LoVo (cell line): Measurements from ENCODE around the gene SEMA6C.
"Not testable (repeated sequence)": the region's sequence is repeated elsewhere in the genome, so short reads cannot be mapped to it uniquely, and the experiment has no call there.

Experiments
- DNase-seq: peaks from one replicate; pipeline ENCODE4 v3.0.0-alpha.2; 2016; ENCODE audit warnings: low spot score

SEMA6C gene, protein sequence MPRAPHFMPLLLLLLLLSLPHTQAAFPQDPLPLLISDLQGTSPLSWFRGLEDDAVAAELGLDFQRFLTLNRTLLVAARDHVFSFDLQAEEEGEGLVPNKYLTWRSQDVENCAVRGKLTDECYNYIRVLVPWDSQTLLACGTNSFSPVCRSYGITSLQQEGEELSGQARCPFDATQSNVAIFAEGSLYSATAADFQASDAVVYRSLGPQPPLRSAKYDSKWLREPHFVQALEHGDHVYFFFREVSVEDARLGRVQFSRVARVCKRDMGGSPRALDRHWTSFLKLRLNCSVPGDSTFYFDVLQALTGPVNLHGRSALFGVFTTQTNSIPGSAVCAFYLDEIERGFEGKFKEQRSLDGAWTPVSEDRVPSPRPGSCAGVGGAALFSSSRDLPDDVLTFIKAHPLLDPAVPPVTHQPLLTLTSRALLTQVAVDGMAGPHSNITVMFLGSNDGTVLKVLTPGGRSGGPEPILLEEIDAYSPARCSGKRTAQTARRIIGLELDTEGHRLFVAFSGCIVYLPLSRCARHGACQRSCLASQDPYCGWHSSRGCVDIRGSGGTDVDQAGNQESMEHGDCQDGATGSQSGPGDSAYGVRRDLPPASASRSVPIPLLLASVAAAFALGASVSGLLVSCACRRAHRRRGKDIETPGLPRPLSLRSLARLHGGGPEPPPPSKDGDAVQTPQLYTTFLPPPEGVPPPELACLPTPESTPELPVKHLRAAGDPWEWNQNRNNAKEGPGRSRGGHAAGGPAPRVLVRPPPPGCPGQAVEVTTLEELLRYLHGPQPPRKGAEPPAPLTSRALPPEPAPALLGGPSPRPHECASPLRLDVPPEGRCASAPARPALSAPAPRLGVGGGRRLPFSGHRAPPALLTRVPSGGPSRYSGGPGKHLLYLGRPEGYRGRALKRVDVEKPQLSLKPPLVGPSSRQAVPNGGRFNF

DNA sequence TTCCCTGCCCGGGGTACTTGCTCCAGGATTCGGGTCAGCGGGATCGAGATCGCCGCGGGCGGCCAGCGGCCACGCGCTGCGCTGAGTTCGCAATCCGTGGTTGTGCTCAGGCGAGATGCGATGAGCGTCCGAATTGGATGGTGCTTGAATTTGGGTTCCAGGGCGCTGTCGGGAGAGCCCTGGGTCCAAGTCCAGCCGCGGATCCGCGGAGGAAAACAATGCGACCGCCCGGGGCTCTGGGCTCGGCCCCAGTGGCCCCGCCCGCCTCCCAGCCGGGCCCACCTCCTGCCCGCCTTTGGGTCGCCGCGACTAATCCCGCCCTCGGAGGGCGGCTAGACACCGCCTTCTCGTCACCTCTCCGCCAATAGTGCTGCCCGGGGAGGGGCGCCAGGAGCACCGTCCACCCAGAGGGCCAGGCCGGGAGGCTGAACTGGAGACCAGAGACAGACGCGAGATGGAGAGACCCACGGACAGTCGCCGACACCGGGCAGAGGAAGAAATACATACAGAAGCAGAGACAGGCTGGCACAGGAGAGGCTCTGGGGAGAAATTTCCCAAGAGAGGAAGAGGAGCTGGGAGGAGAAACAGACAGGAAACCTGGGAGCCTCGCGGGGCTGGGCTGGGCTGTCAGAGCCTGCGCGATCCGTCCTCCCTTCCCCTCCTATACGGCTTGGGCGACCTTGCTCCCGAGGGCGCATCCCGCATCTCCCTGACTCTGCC lies at the start of gene SEMA6C:
Gene SEMA6C, minus strand, starts transcription at position 220 of the 720 bp plus-strand sequence. CDS start 4,010 bp downstream, outside the sequence.
- DNase-seq = peak; percentile 87

DNA sequence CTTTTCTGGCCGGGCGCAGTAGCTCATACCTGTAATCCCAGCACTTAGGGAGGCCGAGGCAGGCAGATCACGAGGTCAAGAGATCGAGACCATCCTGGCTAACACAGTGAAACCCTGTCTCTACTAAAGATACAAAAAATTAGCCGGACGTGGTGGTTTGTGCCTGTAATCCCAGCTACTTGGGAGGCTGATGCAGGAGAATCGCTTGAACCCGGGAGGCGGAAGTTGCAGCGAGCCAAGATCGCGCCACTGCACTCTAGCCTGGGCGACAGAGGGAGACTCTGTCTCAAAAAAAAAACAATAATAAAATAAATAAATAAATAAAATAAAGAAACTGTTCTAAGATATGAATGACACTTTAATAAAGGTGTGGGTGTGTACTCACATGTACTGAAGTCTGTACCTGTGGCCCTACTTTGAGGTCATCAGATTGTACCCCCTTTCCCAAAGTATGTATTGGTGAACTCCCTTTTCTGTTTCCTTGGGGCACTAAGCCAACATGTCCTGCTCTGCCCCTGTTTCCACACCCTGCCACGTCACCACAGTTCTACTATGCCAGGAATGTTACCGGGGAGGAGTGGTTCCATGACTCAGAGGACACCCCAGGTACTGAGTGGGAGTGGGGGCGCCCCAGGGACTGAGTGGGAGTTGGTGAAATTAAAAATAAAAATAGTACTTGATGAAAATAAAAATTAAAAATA lies 48.6 kb upstream of the SEMA6C start:
- DNase-seq = peak; percentile 98

GRCh38 chr1:151193856-151194255 lies 47.4 kb upstream of the SEMA6C start:
- DNase-seq = peak; percentile 9

DNA sequence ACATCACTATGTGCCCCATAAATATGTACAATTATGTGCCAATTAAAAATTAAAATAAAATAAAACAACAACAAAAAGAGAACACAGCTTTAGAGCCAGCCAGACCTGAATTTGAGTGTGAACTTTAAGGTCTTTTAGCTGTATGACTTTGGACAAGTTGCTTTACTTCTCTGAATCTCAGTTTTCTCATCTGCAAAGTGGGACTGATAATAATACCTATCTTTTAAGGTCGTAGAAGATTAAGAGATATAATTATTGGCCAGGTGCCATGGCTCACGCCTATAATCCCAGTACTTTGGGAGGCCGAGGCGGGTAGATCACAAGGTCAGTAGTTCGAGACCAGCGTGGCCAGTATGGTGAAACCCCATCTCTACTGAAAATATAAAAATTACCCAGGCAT lies 46.9 kb upstream of the SEMA6C start:
- DNase-seq = no peak

- DNase-seq = no peak
Observed at GRCh38 chr1:151192047-151192446, 45.6 kb upstream of the SEMA6C start.

DNA sequence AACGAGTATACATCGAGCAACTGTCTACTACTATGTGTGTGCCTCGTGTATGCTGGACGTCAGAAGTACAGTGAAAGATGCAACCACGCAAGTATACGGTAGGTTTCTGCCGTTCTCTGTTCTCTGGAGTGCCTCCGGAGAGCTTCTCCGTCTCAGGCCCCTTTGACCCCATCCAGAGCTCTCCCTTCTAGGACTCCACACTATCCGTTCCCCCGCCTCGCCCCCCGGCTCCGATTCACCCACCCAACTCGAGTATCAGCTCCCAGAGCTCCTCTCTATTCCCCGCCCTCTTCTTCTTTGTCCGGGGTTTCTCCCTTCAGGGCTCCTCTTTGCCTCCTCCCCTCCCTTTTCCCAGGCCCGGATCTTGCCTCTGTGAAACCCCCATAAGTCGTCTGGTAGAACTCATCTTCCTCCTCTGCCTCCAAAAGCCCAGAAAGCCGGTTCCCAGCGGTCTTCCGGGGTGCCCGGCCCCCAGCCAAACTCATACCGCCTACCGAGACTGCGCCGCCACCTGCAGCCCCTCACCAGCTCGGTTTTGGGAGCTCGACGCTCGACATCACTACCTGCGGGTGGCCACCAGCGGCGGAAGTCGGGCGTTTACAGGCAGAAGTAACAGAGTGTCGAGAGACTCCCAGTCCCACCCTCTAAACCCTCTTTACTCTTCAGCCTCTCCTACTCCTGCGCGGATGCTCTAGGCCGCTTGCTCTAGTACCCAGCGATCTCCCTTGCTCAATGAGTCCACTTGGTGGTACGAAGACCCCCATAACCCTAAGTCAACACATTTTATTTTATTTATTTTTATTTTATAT lies 43.4 kb upstream of the SEMA6C start, which contains the start of gene VPS72:
Gene VPS72, minus strand, starts transcription at position 561 of the 809 bp plus-strand sequence. Its CDS starts 76 bp downstream, at position 485.
- peak; percentile 90 for DNase-seq

GRCh38 chr1:151188667-151189066 lies 42.2 kb upstream of the SEMA6C start:
- not testable (repeated sequence) for DNase-seq

DNA sequence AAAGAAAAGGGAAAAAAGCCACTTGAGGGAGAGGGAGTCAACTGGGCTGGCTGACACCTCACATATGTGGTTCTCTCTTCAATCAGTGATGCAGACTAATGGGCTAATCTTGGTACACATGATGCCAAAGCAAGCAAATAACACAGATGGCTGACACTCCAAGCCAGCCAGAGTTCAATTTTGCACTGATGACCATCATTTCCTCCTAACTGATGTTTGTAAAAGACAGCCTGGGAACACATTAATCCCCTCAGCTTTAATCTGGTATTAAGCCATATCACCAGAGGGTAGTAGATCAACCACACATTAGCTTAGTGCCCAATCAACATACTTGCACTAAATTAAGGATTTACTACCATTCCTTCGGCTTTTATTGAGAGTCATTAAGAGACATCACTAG lies 40.8 kb upstream of the SEMA6C start:
- DNase-seq = no peak

GRCh38 chr1:151184211-151184610 lies 37.8 kb upstream of the SEMA6C start:
- DNase-seq = no peak

DNA sequence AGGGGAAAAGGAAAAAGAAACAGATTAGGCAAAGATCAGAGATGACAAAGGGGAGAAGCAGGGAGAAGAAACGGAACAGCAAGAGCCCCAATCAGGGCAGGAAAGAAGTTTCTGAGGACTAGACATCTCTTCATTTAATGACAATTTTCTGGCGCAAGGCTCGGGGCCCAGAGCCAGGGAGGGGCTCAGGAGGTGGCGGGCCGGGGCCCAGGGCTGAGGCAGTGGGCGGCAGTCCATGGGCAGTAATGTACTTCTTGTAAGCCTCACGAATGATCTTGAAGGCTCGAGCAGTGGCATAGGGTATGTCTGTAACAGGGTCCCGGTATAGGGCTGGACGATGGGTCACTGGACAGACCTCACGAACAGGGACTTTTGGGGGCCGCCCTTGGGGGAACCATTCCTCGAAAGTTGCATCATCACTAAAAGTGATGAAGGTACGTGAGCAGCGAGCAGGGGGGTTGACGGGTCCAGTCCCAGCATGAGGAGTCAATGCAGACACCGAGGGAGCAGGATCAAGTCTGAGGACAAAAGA lies 30.1 kb upstream of the SEMA6C start:
- DNase-seq = no peak

DNA sequence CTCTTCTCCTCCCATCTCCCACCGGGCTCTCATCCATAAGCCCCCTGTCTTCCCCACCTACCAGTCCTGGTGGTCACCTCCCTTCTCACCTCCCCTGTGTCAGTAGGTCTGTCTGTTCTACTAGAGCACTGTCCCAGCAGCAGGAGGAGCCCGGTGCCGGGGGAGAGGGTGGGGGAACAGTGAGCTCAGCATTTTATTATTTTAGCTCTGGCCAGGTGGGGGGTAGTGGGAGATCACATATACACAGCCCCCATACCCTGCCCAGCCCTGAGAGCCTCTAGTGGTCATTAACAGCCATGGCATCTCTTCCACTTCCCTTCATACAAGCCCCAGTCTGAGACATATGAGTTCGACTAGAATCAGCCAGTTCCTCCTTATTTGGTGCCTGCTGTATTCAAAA lies 29.4 kb upstream of the SEMA6C start, which contains the start of gene TMOD4:
Gene TMOD4, minus strand, starts transcription at position 119 of the 400 bp plus-strand sequence. CDS start 1,106 bp downstream, outside the sequence.
- DNase-seq = no peak

GRCh38 chr1:151175041-151175741 lies 28.8 kb upstream of the SEMA6C start:
- DNase-seq = no peak

DNA sequence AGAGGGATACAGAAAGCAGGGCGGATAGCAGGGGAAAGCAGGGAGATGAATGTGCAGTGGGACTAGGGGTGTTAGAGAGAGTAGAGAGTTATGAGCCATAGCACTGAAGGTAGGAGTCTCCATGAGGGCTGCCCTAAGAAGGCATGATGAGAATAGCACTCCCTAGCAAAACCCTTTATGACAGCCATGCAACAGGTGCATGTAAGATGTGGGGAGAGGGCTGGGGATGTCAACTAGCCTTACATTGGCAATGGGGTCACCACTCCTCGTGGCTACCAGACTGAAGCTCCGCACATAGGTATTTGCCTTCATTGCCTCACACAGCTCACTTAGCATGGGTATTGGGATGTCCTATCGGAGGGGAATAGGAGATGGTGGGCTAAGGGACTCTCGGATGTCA lies 24.8 kb upstream of the SEMA6C start:
- no peak for DNase-seq

- no peak for DNase-seq
Observed at GRCh38 chr1:151167116-151167515, 20.7 kb upstream of the SEMA6C start.

- DNase-seq = peak; percentile 49
Observed at GRCh38 chr1:151166505-151166956, 20.1 kb upstream of the SEMA6C start.

DNA sequence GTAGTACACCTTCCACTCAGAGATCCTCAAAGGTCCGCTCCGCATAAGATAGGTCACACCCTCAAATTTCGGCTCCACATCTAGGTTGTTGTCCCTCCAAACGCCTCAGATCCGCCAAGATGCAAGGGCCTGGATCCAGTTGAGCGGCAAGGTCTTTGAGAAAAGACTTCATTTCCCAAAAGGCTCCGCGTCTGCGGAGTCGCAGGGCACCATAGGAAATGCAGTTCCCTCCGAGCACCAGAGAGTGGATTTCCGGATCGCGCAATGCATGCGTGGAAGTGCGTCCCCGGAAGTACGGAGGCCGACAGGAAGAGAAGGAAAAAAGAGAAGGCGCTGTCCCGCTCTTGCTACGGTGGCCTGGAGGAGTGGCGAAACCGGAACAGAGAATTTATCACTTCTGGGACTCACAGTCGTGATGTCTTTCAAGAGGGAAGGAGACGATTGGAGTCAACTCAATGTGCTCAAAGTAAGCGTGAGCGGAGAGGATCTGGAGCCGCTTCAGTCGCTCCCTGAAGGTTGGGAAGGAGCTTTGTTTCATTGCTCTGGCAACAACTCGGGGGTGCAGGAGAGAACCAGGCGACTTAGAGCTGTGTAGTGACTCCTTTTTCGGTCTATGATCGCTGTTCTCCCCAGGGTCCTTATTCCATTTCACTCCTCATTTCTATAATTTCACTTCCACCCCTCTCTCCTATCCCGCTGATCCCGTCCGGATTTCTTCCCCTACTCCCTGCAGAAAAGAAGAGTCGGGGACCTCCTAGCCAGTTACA lies 19.5 kb upstream of the SEMA6C start, which contains the start of the genes LYSMD1 and SCNM1:
Gene LYSMD1, minus strand, starts transcription at position 165 of the 767 bp plus-strand sequence. CDS start 644 bp downstream, outside the sequence.
Gene SCNM1, plus strand, starts transcription at position 407 of the 767 bp plus-strand sequence. Its CDS starts 9 bp downstream, at position 416.
- DNase-seq = peak; percentile 99

DNA sequence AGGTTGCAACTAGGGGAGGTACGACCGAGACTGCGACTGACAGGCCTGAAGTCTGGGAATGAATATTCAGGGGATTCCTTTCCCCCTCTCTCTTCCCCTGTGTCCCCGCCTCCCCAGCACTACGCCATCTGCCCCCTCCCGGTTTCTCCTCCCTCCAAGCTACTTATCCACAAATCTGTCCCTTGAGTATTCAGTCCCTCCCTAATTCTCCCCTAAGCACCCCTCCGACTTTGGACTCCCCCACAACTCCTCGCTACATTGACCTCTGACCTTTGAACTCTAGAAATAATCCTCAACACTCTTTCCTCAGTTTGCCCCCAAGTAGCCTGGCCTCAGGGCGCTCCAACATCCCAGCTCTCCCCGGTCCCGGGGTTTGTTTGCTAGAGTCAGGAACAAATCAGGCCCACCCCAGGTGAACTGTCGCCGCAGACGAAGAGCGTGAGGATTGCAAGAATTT lies 18.9 kb upstream of the SEMA6C start:
- no peak for DNase-seq

DNA sequence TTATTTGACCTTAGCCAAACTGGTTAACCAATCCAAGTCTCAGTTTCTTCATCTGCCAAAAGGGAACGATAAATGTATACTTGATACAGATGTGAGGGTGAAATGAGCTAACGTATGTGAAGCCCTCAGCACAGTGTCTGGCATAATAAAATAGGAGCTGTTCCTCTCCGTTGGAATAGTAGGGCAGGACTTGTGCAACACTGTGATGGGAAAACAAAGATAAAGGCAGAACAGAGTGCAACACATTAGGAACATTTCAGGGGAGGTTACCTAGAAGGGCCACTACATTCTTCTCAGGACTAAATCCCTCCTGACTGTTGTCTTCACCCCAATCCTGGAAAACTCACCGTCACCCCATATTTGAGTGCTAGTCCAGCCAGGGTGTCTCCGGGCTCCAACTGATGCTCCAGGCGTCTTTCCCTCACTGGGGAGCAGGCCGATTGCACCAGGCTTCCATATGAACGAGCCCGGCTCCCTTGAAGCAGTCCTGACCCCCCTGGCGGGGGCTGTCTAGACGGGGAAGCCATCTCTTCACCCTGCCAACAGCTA lies 18.4 kb upstream of the SEMA6C start:
- DNase-seq = no peak
